ENCODE measurements around the gene SCN5A.

DNA sequence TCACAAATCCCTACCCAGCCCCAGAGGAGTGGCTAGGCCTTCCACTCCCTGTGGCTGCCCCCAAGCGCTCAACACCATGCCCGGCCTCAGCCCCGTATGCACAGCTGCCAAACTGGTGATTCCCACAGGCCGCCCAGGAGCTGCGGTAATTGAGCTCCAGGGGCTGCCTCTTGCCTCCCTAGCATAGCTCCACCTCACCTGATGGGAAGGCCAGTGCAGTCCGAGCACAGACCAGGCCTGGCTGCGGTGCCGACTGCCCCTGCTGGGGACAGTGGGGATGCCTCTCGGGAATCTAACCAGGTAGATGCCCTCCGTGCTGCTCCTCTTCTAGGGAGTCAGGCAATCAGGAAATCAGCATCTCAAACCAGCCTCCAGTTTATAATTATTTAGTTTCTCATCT, 25.9 kb downstream of the SCN5A start:
- TF ChIP-seq SMC3 (IDR thresholded peaks at IDR 0.05; ENCODE audit: low read depth, low read length) (no peak), MAZ (IDR thresholded peaks at IDR 0.05; ENCODE audit: borderline replicate concordance, low read depth, low read length) (no peak), USF2 (IDR thresholded peaks at IDR 0.05; ENCODE audit: low read depth, low read length) (no peak)
- TF ChIP-seq, protein P1, sequence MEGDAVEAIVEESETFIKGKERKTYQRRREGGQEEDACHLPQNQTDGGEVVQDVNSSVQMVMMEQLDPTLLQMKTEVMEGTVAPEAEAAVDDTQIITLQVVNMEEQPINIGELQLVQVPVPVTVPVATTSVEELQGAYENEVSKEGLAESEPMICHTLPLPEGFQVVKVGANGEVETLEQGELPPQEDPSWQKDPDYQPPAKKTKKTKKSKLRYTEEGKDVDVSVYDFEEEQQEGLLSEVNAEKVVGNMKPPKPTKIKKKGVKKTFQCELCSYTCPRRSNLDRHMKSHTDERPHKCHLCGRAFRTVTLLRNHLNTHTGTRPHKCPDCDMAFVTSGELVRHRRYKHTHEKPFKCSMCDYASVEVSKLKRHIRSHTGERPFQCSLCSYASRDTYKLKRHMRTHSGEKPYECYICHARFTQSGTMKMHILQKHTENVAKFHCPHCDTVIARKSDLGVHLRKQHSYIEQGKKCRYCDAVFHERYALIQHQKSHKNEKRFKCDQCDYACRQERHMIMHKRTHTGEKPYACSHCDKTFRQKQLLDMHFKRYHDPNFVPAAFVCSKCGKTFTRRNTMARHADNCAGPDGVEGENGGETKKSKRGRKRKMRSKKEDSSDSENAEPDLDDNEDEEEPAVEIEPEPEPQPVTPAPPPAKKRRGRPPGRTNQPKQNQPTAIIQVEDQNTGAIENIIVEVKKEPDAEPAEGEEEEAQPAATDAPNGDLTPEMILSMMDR (conservative IDR thresholded peaks at IDR 0.05; ENCODE audit: low read depth, low read length), result no peak

All from IMR-90 (cell line).